Neural progenitor cell (in vitro differentiated cells): ENCODE measurements around the gene GCSAML.

Experiments used
- EZH2phosphoT487 ChIP-seq: fragments of 200-600 bp; sonication (generic); IDR thresholded peaks from 2 replicates; pipeline ENCODE4 v1.6.1; 2017; ENCODE audit warnings: antibody characterized with exemption
- TF ChIP-seq, protein P1 (sequence below): fragments of 200-600 bp; sonication (generic); IDR thresholded peaks from 2 replicates; pipeline ENCODE4 v1.5.1; 2017; ENCODE audit warnings: antibody characterized with exemption, mild to moderate bottlenecking

- TF ChIP-seq, protein P1, sequence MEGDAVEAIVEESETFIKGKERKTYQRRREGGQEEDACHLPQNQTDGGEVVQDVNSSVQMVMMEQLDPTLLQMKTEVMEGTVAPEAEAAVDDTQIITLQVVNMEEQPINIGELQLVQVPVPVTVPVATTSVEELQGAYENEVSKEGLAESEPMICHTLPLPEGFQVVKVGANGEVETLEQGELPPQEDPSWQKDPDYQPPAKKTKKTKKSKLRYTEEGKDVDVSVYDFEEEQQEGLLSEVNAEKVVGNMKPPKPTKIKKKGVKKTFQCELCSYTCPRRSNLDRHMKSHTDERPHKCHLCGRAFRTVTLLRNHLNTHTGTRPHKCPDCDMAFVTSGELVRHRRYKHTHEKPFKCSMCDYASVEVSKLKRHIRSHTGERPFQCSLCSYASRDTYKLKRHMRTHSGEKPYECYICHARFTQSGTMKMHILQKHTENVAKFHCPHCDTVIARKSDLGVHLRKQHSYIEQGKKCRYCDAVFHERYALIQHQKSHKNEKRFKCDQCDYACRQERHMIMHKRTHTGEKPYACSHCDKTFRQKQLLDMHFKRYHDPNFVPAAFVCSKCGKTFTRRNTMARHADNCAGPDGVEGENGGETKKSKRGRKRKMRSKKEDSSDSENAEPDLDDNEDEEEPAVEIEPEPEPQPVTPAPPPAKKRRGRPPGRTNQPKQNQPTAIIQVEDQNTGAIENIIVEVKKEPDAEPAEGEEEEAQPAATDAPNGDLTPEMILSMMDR, result no peak
- no peak for TF ChIP-seq EZH2phosphoT487
Measured at GRCh38 chr1:247548769-247549182, at the start of gene GCSAML.
